ENCODE results near the gene SSC5D.

- TF ChIP-seq CTCF (conservative IDR thresholded peaks at IDR 0.05 in 1 of 2, IDR thresholded peaks at IDR 0.05 in 1 of 2; ENCODE audit: low read depth in 1 of 2, low read length in 2 of 2) (no peak), EZH2 (IDR thresholded peaks at IDR 0.05; ENCODE audit: low read length, missing control alignments) (no peak)
Measured at GRCh38 chr19:55482967-55483705, 5.1 kb upstream of the SSC5D start.

Data from fibroblast of lung (primary cell).